Endothelial cell of umbilical vein (primary cell): ENCODE measurements around the gene CRTC1. TPM values are rescaled to one million over a fixed set of nuclear protein-coding genes. Genes with fewer than 3 reads are reported as not detected.

Experiments used
- BruUV-seq: library from RNA; stranded (reverse); fragments of 400-500 nt; replicated peaks from 2 replicates; lab custom pipeline; 2021; lab: Mats Ljungman, UMichigan
- CTCF ChIA-PET: fragments of 300-600, 350-600 bp; sonication (Branson Sonifier 250); formaldehyde crosslinking; loops from one replicate; lab custom pipeline; 2021; ENCODE audit warnings: antibody characterized with exemption, inconsistent platforms; lab: Charles Lee
- POLR2A ChIA-PET: fragments of 300-600, 350-600 bp; sonication (Branson Sonifier 250); formaldehyde crosslinking; loops from one replicate; lab custom pipeline; 2021; ENCODE audit warnings: antibody characterized with exemption, inconsistent platforms; lab: Charles Lee
- DNase-seq: peaks from one replicate; pipeline ENCODE4 v3.0.0-alpha.2; 2011; ENCODE audit warnings: low read depth, low spot score
- FAIRE-seq: peaks from 2 replicates; lab custom pipeline; 2011; peaks lifted over from hg19 to GRCh38; lab: Jason Lieb, UNC
- H2AFZ ChIP-seq: 2 replicates; pipeline ENCODE4 v1.6.0; 2012; ENCODE audit warnings: low read depth, low read length, control low read depth, inconsistent platforms
- H3K27ac ChIP-seq: 2 replicates; pipeline ENCODE4 v1.5.1; 2011; ENCODE audit warnings: low read depth, mild to moderate bottlenecking, control low read depth, low read length, moderate library complexity; ENCODE audit not compliant: insufficient read depth
- H3K27me3 ChIP-seq, 2 experiments: 2 replicates each; pipeline versions ENCODE4 v1.6.0 to v1.6.1; 2011; ENCODE audit warnings: low read length in 2 of 2, mixed read lengths in 1 of 2; ENCODE audit not compliant: control insufficient read depth in 2 of 2, insufficient read depth in 2 of 2
- H3K36me3 ChIP-seq, 2 experiments: 2 replicates in 1 of 2; 3 replicates in 1 of 2; pipeline ENCODE4 v1.5.1; 2011; ENCODE audit warnings: low read length in 2 of 2, mild to moderate bottlenecking in 1 of 2, moderate library complexity in 1 of 2; ENCODE audit not compliant: control insufficient read depth in 2 of 2, insufficient read depth in 2 of 2; ENCODE audit errors: extremely low read depth in 1 of 2
- H3K4me1 ChIP-seq: 3 replicates; pipeline ENCODE4 v1.5.1; 2011; ENCODE audit warnings: mild to moderate bottlenecking, low read length; ENCODE audit not compliant: control insufficient read depth, insufficient read depth; ENCODE audit errors: extremely low read depth
- H3K4me2 ChIP-seq: 2 replicates; pipeline ENCODE4 v1.6.1; 2011; ENCODE audit warnings: low read length, control low read depth, mixed read lengths; ENCODE audit not compliant: insufficient read depth
- H3K4me3 ChIP-seq, 3 experiments: fragments of 200-600 bp in 1 of 3; sonication (generic), shearing (Covaris generic) in 1 of 3; replicated peaks in 1 of 3; 2 replicates each; pipeline ENCODE4 v1.5.1; 2011 to 2016; ENCODE audit warnings: control low read depth in 3 of 3, low read length in 3 of 3, mild to moderate bottlenecking in 2 of 3, inconsistent platforms in 1 of 3, low read depth in 1 of 3, moderate library complexity in 1 of 3; ENCODE audit not compliant: insufficient read depth in 1 of 3
- H3K79me2 ChIP-seq: 2 replicates; pipeline ENCODE4 v1.6.0; 2012; ENCODE audit warnings: low read length, inconsistent platforms; ENCODE audit not compliant: control insufficient read depth, insufficient read depth
- H3K9ac ChIP-seq: replicated peaks from 2 replicates; pipeline ENCODE3; 2011; ENCODE audit warnings: low read length, control low read depth; ENCODE audit not compliant: insufficient read depth; ENCODE audit errors: extremely low read depth
- H3K9me1 ChIP-seq: replicated peaks from 3 replicates; pipeline ENCODE4 v1.6.0; 2011; ENCODE audit warnings: mild to moderate bottlenecking, low read length; ENCODE audit not compliant: control insufficient read depth, insufficient read depth; ENCODE audit errors: extremely low read depth
- H3K9me3 ChIP-seq: replicated peaks from 2 replicates; pipeline ENCODE4 v1.5.1; 2012; ENCODE audit warnings: low read length, inconsistent platforms; ENCODE audit not compliant: control insufficient read depth, insufficient read depth
- H4K20me1 ChIP-seq: replicated peaks from 2 replicates; pipeline ENCODE3; 2011; ENCODE audit warnings: mild to moderate bottlenecking, low read length; ENCODE audit not compliant: control insufficient read depth, insufficient read depth; ENCODE audit errors: extremely low read depth
- EZH2 ChIP-seq: IDR thresholded peaks from 2 replicates; pipeline ENCODE4 v1.6.1; 2012; ENCODE audit warnings: borderline replicate concordance, low read depth, mild to moderate bottlenecking, moderate library complexity, low read length, inconsistent platforms; ENCODE audit not compliant: severe bottlenecking
- FOS ChIP-seq: IDR thresholded peaks from 2 replicates; pipeline ENCODE4 v1.6.1; 2011; ENCODE audit warnings: mild to moderate bottlenecking, low read length, moderate library complexity, borderline replicate concordance; ENCODE audit not compliant: insufficient read depth
- GATA2 ChIP-seq: IDR thresholded peaks from 2 replicates; pipeline ENCODE4 v1.7.0; 2011; ENCODE audit warnings: low read depth, mild to moderate bottlenecking, moderate library complexity, mixed read lengths, low read length; ENCODE audit not compliant: insufficient read length, insufficient read depth
- JUN ChIP-seq: IDR thresholded peaks from 2 replicates; pipeline ENCODE4 v1.6.1; 2011; ENCODE audit warnings: borderline replicate concordance, low read depth; ENCODE audit not compliant: insufficient read length, insufficient read depth
- MYC ChIP-seq: IDR thresholded peaks from one replicate; pipeline ENCODE4 v1.6.1; 2011; ENCODE audit warnings: mild to moderate bottlenecking, low read depth, low read length
- POLR2A ChIP-seq: IDR thresholded peaks from 2 replicates; pipeline ENCODE4 v1.6.1; 2012; ENCODE audit warnings: low read depth, mild to moderate bottlenecking, control low read depth, low read length
- POLR2AphosphoS5 ChIP-seq: IDR thresholded peaks from 2 replicates; pipeline ENCODE4 v1.6.1; 2012; ENCODE audit warnings: low read depth, mild to moderate bottlenecking, control low read depth, low read length, moderate library complexity; ENCODE audit not compliant: insufficient read depth
- dilution Hi-C: fragments of 300-500 bp; cut with MboI; formaldehyde crosslinking; loops from one replicate; pipeline ENCODE4 v1.15.0; 2019; ENCODE audit warnings: low sequenced_read_pairs; ENCODE audit not compliant: extremely low pct_ligation_motif_present
- intact Hi-C: fragments of 100-400 bp; cut with micrococcal nuclease; formaldehyde crosslinking; loops from one replicate; pipeline ENCODE4 v1.10.0; 2022
- polyA plus RNA-seq, 4 experiments: library from polyadenylated mRNA; depleted of rRNA in 3 of 4; stranded (reverse) in 3 of 4; unstranded in 1 of 4; fragments of >200 nt; gene quantifications; 2 replicates each; pipeline versions ENCODE4 v1.2.1 to v1.2.3, GENCODE V29; 2011 to 2012; ENCODE audit warnings: missing spikeins in 1 of 4
- total RNA-seq: library from RNA; stranded (reverse); gene quantifications from 2 replicates; pipeline ENCODE4 v1.2.3, GENCODE V29; 2021
- TF ChIP-seq, protein P1 (sequence below), 2 donors: IDR thresholded peaks; 1 replicate in 1 of 2; 2 replicates in 1 of 2; pipeline ENCODE4 v1.5.1; 2011; ENCODE audit warnings: low read length in 2 of 2, mild to moderate bottlenecking in 2 of 2, moderate library complexity in 2 of 2, control low read depth in 1 of 2, inconsistent platforms in 1 of 2, low read depth in 1 of 2; ENCODE audit not compliant: insufficient read depth in 1 of 2; ENCODE audit errors: extremely low read depth in 1 of 2
- TF ChIP-seq, protein P2 (sequence below): IDR thresholded peaks from 2 replicates; pipeline ENCODE4 v1.6.1; 2011; ENCODE audit not compliant: insufficient read depth, insufficient read length

CRTC1 gene
- total and polyA plus RNA-seq, 2 donors (not counting 3 experiments of a cell fraction or from before 2014, with no cell fraction given) = 4.2 to 11.4 TPM

DNA sequence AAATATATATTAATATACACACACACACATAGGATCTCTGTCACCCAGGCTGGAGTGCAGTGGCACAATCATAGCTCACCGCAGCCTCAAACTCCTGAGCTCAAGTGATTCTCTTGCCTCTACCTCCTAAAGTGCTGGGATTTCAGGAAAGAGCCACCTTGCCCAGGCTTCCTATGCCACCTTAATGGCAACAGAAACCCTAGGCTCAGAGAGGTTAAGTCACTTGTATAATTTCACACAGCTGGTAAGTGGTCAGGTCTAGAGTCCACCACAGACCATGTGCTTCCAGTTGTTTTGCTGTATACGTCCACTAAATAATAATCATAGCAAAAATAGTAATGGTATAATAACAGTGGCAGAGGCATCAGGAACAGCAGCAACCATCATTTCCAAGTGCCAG, 147.0 kb downstream of the CRTC1 start:
- Histone ChIP-seq H3K27me3 (peaks cover 2 to 4% of the 10 kb centered on the region in 2 experiments), H3K9me3 (no peaks in the 10 kb centered on the region), H3K9ac (no peak overlapping the region), H3K9me1 (no peaks in the 10 kb centered on the region), H3K4me1 (peaks cover 17% of the 10 kb centered on the region), H2AFZ (no peak overlapping the region), H3K79me2 (peaks cover 37% of the 10 kb centered on the region), H3K4me2 (no peak overlapping the region), H3K27ac (no peak overlapping the region), H3K36me3 (no peaks in the 10 kb centered on the region), H4K20me1 (no peaks in the 10 kb centered on the region), H3K4me3 (no peak overlapping the region)
- TF ChIP-seq GATA2 (no peak), MYC (no peak), FOS (no peak), EZH2 (no peak), JUN (no peak), POLR2AphosphoS5 (no peak), POLR2A (no peak)
- TF ChIP-seq, protein P1, sequence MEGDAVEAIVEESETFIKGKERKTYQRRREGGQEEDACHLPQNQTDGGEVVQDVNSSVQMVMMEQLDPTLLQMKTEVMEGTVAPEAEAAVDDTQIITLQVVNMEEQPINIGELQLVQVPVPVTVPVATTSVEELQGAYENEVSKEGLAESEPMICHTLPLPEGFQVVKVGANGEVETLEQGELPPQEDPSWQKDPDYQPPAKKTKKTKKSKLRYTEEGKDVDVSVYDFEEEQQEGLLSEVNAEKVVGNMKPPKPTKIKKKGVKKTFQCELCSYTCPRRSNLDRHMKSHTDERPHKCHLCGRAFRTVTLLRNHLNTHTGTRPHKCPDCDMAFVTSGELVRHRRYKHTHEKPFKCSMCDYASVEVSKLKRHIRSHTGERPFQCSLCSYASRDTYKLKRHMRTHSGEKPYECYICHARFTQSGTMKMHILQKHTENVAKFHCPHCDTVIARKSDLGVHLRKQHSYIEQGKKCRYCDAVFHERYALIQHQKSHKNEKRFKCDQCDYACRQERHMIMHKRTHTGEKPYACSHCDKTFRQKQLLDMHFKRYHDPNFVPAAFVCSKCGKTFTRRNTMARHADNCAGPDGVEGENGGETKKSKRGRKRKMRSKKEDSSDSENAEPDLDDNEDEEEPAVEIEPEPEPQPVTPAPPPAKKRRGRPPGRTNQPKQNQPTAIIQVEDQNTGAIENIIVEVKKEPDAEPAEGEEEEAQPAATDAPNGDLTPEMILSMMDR (IDR thresholded peaks at IDR 0.05; ENCODE audit: extremely low read depth in 1 of 2, insufficient read depth in 1 of 2, low read depth in 1 of 2, low read length in 2 of 2) = no peak
- TF ChIP-seq, protein P2, sequence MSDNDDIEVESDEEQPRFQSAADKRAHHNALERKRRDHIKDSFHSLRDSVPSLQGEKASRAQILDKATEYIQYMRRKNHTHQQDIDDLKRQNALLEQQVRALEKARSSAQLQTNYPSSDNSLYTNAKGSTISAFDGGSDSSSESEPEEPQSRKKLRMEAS = no peak
- ChIA-PET POLR2A (no interaction called here), CTCF (interaction anchor here (5.3 kb wide), 1 partner anchor 19 kb away, joined by 79 read pairs; no protein-coding TSS in a partner anchor)
- dilution Hi-C loops (no loop called here), intact Hi-C loops (loop anchor here (2.0 kb wide), 1 partner anchor 152 kb away; no protein-coding TSS in a partner anchor)
- no peak for FAIRE-seq
- BruUV-seq = no TSS peak
- DNase-seq = no peak
